Measurements from ENCODE around the gene RBM26. TPM values are rescaled to one million over a fixed set of nuclear protein-coding genes. Genes with fewer than 3 reads are reported as not detected.
A peak's percentile ranks its signal among the peaks of the same experiment; 100 is the strongest.
"Not testable (repeated sequence)": the region's sequence is repeated elsewhere in the genome, so short reads cannot be mapped to it uniquely, and the experiment has no call there.

Gene RBM26
- total RNA-seq, 1 experiment from 2014 or later = 60.4 TPM

GRCh38 chr13:79282976-79283375 lies 123.1 kb downstream of the RBM26 start:
- peak in 1 of 2 experiments; percentile 21 for DNase-seq
- BruUV-seq (replicated peaks) = no TSS peak
- H3K36me3 ChIP-seq (ENCODE audit: control insufficient read depth, insufficient read depth, low read length) = no peaks in the 10 kb centered on the region
- H3K4me3 Mint-ChIP-seq (ENCODE audit: unreplicated experiment) = no peak overlapping the region
- CTCF ChIA-PET = no interaction called here
- H3K27ac Mint-ChIP-seq (ENCODE audit: unreplicated experiment) = no peak overlapping the region
- H3K9me3 Mint-ChIP-seq (ENCODE audit: unreplicated experiment) = no peaks in the 10 kb centered on the region
- no peaks in the 10 kb centered on the region for H3K27me3 Mint-ChIP-seq (ENCODE audit: insufficient read depth, unreplicated experiment)
- peaks cover 4% of the 10 kb centered on the region; the same call in 1 of the 2 replicates for H3K4me1 ChIP-seq
- intact Hi-C loops (cut with micrococcal nuclease; ENCODE audit: unreplicated experiment) = no loop called here
- no peak overlapping the region for H3K4me3 ChIP-seq (ENCODE audit: low read depth, low read length)
- POLR2A ChIA-PET = no interaction called here
- no peaks in the 10 kb centered on the region for H3K36me3 Mint-ChIP-seq (ENCODE audit: insufficient read depth, unreplicated experiment)
- no peaks in the 10 kb centered on the region for H3K27me3 ChIP-seq (replicated peaks; ENCODE audit: control insufficient read depth, insufficient read depth, low read length)
- TF ChIP-seq CTCF (IDR thresholded peaks at IDR 0.05; ENCODE audit: insufficient read depth in 1 of 2, low read depth in 1 of 2, low read length in 1 of 2, severe bottlenecking in 1 of 2, unreplicated experiment in 1 of 2) = no peak
- H3K4me1 Mint-ChIP-seq (ENCODE audit: low read depth, unreplicated experiment) = no peaks in the 10 kb centered on the region
- H3K9me3 ChIP-seq = no peaks in the 10 kb centered on the region

GRCh38 chr13:79282508-79282907 lies 123.5 kb downstream of the RBM26 start:
- H3K4me3 ChIP-seq (ENCODE audit: low read depth, low read length) = no peak overlapping the region
- H3K27me3 ChIP-seq (replicated peaks; ENCODE audit: control insufficient read depth, insufficient read depth, low read length) = no peaks in the 10 kb centered on the region
- no TSS peak for BruUV-seq (replicated peaks)
- H3K27me3 Mint-ChIP-seq (ENCODE audit: insufficient read depth, unreplicated experiment) = no peaks in the 10 kb centered on the region
- no peak for DNase-seq
- H3K4me1 ChIP-seq = peaks cover 4% of the 10 kb centered on the region; the same call in 1 of the 2 replicates
- no peaks in the 10 kb centered on the region for H3K36me3 ChIP-seq (ENCODE audit: control insufficient read depth, insufficient read depth, low read length)
- POLR2A ChIA-PET = no interaction called here
- CTCF ChIA-PET = no interaction called here
- no peaks in the 10 kb centered on the region for H3K9me3 ChIP-seq
- H3K27ac Mint-ChIP-seq (ENCODE audit: unreplicated experiment) = no peak overlapping the region
- intact Hi-C loops (cut with micrococcal nuclease; ENCODE audit: unreplicated experiment) = no loop called here
- no peak for TF ChIP-seq CTCF (IDR thresholded peaks at IDR 0.05; ENCODE audit: insufficient read depth in 1 of 2, low read depth in 1 of 2, low read length in 1 of 2, severe bottlenecking in 1 of 2, unreplicated experiment in 1 of 2)
- H3K9me3 Mint-ChIP-seq (ENCODE audit: unreplicated experiment) = no peaks in the 10 kb centered on the region
- no peak overlapping the region for H3K4me3 Mint-ChIP-seq (ENCODE audit: unreplicated experiment)
- H3K36me3 Mint-ChIP-seq (ENCODE audit: insufficient read depth, unreplicated experiment) = no peaks in the 10 kb centered on the region
- no peaks in the 10 kb centered on the region for H3K4me1 Mint-ChIP-seq (ENCODE audit: low read depth, unreplicated experiment)

- H3K9me3 ChIP-seq = no peaks in the 10 kb centered on the region
- no peaks in the 10 kb centered on the region for H3K27me3 Mint-ChIP-seq (ENCODE audit: insufficient read depth, unreplicated experiment)
- H3K27me3 ChIP-seq (replicated peaks; ENCODE audit: control insufficient read depth, insufficient read depth, low read length) = no peaks in the 10 kb centered on the region
- H3K4me1 ChIP-seq = peaks cover 4% of the 10 kb centered on the region; the same call in 1 of the 2 replicates
- no peaks in the 10 kb centered on the region for H3K36me3 ChIP-seq (ENCODE audit: control insufficient read depth, insufficient read depth, low read length)
- no peak for TF ChIP-seq CTCF (IDR thresholded peaks at IDR 0.05; ENCODE audit: insufficient read depth in 1 of 2, low read depth in 1 of 2, low read length in 1 of 2, severe bottlenecking in 1 of 2, unreplicated experiment in 1 of 2)
- CTCF ChIA-PET = no interaction called here
- no peak overlapping the region for H3K4me3 ChIP-seq (ENCODE audit: low read depth, low read length)
- intact Hi-C loops (cut with micrococcal nuclease; ENCODE audit: unreplicated experiment) = no loop called here
- H3K4me1 Mint-ChIP-seq (ENCODE audit: low read depth, unreplicated experiment) = no peaks in the 10 kb centered on the region
- no peak for DNase-seq
- no peak overlapping the region for H3K27ac Mint-ChIP-seq (ENCODE audit: unreplicated experiment)
- POLR2A ChIA-PET = no interaction called here
- H3K36me3 Mint-ChIP-seq (ENCODE audit: insufficient read depth, unreplicated experiment) = no peaks in the 10 kb centered on the region
- BruUV-seq (replicated peaks) = no TSS peak
- H3K9me3 Mint-ChIP-seq (ENCODE audit: unreplicated experiment) = no peaks in the 10 kb centered on the region
- no peak overlapping the region for H3K4me3 Mint-ChIP-seq (ENCODE audit: unreplicated experiment)
Observed at GRCh38 chr13:79281339-79281747, 124.7 kb downstream of the RBM26 start.

GRCh38 chr13:79279735-79280134 lies 126.3 kb downstream of the RBM26 start:
- H3K27me3 Mint-ChIP-seq (ENCODE audit: insufficient read depth, unreplicated experiment); intact Hi-C loops (cut with micrococcal nuclease; ENCODE audit: unreplicated experiment); POLR2A ChIA-PET; CTCF ChIA-PET; H3K9me3 Mint-ChIP-seq (ENCODE audit: unreplicated experiment); H3K4me1 Mint-ChIP-seq (ENCODE audit: low read depth, unreplicated experiment); H3K9me3 ChIP-seq; H3K4me3 Mint-ChIP-seq (ENCODE audit: unreplicated experiment); BruUV-seq (replicated peaks); H3K36me3 ChIP-seq (ENCODE audit: control insufficient read depth, insufficient read depth, low read length); H3K36me3 Mint-ChIP-seq (ENCODE audit: insufficient read depth, unreplicated experiment); H3K27ac Mint-ChIP-seq (ENCODE audit: unreplicated experiment); H3K4me3 ChIP-seq (ENCODE audit: low read depth, low read length); H3K27me3 ChIP-seq (replicated peaks; ENCODE audit: control insufficient read depth, insufficient read depth, low read length); H3K4me1 ChIP-seq; DNase-seq: not testable (repeated sequence)

Measured in Caco-2 (cell line).